CD1c-positive myeloid dendritic cell (primary cell): ENCODE measurements around the gene GIMAP6.
"Not testable (repeated sequence)": the region's sequence is repeated elsewhere in the genome, so short reads cannot be mapped to it uniquely, and the experiment has no call there.

Source experiments
- DNase-seq: peaks from one replicate; pipeline ENCODE4 v3.0.0-alpha.2; 2016; ENCODE audit errors: extremely low spot score

Gene GIMAP6

DNA sequence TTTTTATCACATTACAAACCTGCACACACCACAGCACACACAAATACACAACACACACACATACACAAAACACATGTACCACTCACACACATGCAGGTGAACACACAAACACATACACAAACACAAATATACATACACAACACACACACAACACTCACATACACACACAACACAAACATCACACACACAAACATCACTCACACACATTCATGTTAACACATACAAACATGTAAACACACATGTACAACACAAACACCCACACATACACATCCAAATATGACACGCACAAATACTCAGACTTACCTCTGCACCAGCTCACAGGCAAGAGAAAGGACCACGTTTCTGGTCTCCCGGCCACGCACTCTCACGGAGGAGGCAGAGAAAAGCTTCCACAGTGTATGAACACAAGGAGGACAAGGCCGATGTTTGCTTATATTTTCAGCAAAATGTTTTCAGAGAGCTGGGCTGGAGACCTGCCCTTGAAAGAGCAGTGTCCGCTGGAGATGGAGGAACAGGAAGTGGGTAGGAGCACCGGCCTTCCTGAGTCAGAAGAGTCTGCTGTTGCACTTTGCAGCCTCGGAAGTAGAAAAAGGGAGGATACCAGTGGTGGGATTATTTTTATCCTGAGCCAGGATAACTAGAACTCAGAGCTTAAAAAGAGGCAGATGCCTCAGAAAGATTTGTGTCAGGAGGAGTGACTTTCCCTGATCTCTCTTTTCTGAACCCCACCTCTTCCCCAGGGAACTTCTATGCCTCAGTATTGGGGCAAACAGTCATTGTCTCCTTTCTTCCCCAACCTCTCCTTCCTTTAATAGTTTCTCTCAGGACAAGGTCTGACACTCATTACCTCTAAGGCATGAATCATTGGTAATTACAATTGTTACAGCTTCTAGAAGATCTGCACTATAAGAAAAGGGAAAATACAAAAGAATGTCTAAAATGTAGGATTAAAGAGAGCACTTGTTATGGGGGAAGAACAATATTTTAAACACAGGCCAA lies at the start of gene GIMAP6:
TSS of gene GIMAP6 (minus strand) at position 520 of the 999 bp plus-strand sequence. CDS start 2,243 bp downstream, outside the sequence.
- peak; percentile 59 for DNase-seq

DNA sequence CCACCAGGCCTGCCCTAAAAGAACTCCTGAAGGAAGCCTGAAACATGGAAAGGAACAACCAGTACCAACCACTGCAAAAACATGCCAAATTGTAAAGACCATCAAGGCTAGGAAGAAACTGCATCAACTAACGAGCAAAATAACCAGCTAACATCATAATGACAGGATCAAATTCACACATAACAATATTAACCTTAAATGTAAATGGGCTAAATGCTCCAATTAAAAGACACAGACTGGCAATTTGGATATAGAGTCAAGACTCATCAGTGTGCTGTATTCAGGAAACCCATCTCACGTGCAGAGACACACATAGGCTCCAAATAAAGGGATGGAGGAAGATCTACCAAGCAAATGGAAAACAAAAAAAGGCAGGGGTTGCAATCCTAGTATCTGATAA lies 48.2 kb upstream of the GIMAP6 start:
- not testable (repeated sequence) for DNase-seq

DNA sequence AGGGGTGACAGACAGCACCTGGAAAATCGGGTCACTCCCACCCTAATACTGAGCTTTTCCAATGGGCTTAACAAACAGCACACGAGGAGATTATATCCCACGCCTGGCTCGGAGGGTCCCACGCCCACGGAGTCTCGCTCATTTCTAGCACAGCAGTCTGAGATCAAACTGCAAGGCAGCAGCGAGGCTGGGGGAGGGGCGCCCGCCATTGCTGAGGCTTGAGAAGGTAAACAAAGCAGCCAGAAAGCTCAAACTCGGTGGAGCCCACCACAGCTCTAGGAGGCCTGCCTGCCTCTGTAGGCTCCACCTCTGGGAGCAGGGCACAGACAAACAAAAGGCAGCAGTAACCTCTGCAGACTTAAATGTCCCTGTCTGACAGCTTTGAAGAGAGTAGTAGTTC lies 46.4 kb upstream of the GIMAP6 start:
- DNase-seq: not testable (repeated sequence)

DNA sequence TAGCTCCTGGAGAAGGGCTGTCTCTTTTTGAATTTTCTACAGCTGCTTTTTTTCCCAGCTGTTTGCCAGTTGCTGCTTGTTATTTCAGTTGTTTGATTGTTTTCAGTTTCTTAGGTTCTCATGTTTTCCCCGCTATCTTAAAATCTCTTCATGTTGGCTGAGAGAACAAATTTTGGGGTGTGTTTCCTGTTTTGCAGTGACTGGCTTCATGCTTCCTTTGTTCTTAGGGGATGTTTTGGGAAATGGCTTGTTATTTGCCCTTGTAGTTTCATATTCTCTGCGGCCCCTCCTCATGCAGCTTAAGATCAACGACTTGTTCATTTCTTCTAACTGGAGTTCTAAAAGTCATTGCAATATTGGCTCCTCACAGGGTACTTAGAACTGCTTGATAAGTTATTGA lies 44.7 kb upstream of the GIMAP6 start:
- DNase-seq: not testable (repeated sequence)

DNA sequence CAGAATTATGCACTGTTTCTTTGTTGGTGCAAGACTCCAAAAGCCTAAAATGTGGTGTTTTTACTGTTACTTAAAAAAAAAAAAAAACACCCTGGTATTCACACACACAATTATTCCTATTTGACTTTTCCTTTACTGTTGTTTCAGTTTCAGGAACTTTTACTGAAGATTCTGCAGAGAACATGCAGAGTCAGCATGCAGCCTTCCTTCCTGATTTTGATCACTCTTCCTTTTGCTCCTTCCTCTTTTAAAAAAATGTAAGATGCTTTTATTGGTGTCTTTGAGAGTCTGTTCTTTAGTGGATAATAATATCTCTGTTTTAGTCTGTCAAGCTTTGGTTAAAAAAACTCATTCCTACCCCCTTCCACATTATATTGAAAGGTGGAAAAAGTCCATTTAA lies 44.1 kb upstream of the GIMAP6 start:
- DNase-seq: peak; percentile 59

DNA sequence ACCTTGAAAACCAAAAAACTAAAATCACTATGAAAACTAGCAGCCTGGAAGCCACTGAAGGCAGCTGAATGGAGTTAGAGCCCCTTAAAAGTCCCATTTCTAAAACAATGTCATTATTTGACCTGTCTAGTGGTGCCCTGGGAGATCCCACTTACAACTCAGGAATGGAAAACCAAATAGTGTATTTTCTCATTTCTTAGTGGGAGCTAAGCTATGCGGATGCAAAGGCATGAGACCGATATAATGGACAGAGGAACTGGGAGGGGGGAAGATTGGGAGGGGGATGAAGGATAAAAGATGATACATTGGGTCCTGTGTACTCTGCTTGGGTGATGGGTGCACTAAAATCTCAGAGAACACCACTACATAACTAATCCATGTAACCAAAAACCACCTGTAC lies 43.5 kb upstream of the GIMAP6 start:
- DNase-seq: no peak

DNA sequence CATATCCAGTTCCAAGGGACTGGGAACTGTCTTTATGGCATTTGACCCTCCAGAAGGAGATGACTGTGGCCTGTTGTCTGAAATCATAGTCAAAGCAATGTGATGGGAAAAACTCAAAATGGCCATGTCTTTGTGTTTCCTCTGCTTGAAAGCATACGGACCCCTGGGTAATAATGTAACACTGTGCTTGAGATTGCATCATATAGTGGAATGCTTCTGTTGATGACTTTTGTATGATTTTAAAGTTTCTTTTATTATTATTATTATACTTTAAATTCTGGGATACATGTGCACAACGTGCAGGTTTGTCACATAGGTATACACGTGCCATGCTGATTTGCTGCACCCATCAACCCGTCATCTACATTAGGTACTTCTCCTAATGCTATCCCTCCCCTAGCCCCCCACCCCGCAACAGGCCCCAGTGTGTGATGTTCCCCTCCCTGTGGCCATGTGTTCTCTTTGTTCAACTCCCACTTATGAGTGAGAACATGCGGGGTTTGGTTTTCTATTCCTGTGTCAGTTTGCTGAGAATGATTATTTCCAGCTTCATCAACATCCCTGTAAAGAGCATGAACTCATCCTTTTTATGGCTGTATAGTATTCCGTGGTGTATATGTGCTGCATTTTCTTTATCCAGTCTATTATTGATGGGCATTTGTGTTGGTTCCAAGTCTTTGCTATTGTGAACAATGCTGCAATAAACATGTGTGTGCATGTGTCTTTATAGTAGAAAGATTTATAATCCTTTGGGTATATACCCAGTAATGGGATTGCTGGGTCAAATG lies 39.8 kb upstream of the GIMAP6 start:
- not testable (repeated sequence) for DNase-seq

DNA sequence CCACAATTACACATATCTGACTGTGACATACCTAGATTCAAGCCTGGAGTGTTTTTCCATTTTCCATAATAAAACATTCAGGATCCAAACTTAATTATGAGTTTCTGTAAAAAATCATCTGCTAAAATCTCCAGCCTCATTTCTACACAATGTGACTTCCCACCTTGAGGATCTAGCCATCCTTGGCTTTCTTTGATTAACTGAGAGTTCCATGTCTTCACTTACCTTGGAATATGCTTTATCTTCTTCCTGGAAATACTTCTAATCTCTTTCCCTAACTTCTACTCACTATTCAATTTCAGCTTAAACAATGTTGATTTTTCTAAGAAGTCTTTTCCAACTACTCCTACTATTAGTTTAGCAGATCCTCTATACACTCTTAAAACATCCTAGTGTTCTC lies 36.8 kb upstream of the GIMAP6 start:
- DNase-seq: no peak

DNA sequence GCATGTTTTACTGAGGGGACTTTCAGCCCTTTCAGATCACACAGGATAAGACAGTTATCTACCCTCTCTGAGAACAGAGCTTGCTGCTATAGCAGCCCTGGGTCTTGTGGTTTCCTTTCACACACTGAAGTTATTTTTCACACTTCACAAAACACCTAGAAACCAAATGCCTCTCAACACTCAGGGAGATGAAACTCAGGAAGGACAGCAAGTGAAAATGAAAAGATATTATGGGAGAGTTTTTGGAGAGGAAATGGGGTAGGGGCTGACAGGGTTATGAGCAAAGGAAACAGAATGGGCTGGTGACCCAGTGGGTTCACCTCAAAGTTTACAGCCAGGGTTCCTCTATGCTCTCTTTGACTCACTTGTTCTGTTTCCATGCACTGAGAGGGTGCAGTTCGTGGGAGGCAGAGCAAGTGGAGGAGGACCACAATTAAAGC lies 36.3 kb upstream of the GIMAP6 start:
- peak; percentile 37 for DNase-seq

DNA sequence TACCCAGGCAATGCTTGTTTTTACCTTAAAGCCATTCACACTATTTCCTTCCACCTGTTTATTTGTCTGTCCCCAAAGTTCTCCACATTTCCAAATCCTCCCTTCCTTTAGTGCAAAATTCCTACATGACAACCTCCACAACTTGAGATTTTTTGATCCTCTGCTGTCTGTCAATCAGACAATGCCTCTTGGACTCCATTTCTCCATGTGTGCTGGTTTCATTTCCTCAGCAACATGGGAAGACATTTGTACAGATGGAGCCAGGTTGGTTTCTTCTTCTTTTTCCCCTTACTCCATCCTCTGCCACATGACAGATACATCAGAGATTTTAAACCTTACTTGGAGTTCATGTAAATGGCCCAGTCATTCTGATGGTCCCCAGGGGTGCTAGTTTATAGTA lies 34.2 kb upstream of the GIMAP6 start:
- DNase-seq: peak; percentile 29

DNA sequence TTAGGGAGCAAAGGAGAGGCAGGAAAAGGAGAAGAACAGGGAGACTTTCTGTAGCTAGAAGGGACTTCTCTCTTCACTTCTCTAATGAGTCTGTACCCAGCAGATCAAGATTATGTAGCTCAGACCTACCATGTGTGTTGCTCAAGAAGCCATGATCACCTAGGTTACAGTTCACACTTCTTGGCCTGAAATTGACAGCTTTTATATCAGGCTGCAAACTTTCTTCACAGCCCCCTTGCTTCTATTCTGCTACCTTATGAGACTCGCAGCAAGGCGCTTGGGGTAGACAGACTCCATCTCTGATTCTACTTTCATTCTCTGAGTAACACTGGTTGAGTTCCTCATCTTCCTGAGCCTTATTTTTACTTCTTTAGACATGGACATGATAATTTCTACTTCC lies 33.7 kb upstream of the GIMAP6 start:
- peak; percentile 48 for DNase-seq

DNA sequence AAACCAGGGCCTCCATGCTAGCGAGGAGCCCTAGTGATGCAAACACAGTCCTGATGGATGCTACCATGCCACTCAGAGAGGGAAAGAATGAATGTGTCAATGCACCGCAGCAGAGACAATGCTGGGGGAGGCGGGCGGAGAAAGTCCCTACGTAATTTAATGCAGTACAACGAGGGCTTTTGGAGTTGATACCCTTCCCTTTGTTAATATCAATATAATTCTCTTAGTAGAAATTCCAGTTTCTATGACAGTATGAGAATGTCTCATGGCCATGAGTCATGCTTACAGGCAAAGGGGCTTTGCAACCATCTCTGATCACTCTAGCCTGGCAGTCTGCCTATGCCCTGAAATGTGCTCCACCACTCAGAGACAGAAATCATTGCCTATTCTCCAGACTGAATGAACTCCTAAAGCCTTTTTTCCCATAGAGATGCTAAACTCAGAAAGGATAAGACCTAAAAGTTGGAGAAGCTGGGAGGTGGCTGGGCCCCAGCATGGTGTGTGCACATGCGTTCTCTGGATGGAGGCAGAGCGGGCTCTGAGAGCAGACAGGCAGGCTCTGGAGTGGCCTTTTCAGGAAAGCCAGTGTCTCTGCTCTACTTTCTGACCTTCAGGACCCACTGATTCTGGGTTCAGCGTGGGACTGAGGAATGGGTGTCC lies 33.0 kb upstream of the GIMAP6 start:
- DNase-seq: no peak

DNA sequence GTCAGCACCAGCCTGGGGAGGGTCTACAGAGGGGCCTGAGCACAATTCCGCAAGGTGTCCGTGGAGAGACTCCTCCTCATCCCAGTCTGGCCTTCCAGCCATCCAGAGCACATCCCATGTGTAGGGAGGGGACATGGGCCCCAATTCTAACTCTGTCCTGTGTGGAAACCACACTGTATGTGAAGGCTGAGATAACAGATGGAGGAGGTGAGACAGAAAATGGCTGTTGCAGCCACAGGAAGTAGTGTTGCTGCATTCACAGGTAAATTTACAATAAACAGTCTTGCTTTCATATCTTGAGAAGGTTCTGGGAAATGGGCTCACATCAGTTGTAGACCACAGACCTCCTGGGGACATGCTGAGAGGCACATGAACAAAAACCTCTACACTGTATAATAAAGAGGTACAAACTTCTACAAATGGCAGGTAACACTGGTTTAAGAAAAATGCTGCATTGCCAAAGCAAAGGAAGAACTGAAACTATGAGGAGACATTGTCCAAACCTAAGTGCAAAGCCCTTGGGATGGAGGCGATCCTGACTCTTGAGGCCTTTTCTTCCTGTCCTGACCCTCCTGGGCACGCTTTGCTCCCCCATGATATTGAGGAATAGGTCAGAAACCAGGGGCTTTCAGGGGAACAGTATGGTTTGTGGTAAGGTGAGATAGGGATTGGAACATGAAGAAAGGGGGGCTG lies 31.8 kb upstream of the GIMAP6 start:
- DNase-seq: no peak

DNA sequence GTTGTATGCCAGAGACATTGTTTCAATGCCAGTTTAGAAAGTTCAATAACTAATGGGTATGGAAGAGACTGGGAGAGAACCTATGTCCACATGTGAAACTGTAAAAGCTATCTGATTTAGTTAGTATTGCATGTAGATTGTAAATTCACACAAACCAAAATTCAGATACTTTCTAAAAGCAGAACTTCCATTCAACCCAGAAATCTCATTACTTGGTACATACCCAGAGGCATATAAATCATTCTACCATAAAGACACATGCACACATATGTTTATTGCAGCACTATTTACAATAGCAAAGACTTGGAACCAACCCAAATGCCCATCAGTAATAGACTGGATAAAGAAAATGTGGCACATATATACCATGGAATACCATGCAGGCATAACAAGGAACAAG lies 30.6 kb upstream of the GIMAP6 start:
- not testable (repeated sequence) for DNase-seq

DNA sequence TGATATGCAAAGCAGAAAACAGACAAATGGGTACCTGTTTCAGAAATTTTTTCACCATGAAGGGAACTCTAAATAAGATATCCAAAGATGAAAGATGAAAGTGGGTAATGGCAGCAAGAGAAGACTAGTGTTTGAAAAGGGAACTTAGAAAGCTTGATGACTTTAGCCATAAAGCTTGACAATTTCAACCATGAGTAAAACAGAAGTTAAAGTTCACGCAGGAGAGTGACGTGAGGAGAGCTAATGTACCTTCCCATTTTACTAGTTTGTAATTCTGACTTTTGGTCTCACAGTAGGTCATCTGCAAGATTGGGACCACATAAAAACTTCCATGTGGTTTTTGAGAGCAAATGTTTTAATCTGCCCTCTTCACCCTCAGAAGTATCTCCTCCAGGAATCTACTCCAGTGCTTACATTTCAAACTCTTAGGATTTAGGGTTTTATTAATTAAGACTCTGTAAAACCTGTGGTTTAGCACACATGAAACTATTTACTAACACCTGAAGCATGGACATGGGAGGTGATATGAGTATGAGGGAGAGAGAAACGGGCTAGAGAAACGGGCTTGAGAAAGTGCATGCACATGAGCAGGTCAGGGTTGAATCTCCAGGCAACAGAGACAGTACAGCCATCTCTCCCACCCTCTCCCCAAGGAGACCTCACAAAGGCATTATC lies 28.9 kb upstream of the GIMAP6 start:
- peak; percentile 9 for DNase-seq

DNA sequence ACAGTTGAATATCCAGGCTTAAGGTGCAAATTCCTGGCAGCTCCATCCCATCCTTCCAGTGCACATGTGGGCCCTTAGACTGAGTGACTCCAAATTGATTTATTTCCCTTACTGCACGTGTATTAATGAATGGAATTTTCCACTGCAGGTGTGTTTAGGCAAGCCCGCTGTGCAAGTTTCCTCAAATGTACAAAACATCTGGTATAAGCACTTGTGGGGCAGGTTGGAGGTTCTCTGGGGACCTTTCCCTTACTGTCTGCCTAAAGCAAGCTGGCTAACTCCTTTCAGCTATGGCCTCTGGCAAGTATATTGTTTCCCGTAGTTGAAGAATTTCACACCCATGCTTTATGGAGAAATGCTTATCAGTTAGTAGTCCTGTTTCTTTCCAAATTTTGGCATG lies 25.3 kb upstream of the GIMAP6 start:
- DNase-seq: no peak

DNA sequence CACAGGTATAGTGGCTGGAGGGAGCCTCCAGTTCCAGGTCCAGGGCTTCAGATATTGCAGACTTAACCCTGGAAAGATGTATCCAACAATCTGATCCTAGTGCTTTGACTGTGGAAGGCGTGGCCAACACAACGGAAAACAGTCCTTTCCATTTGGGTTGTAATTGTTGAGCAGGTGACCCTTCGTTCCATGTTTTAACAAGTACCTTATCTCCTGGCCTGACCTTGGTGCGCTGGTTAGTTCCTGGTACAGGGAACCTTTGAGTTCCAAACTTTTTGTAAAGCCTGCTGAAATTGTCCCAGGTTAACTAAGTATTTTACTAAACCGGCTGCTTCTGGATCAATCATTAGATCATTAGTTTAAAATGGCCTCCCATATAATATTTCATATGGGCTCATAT lies 23.9 kb upstream of the GIMAP6 start:
- DNase-seq: no peak

DNA sequence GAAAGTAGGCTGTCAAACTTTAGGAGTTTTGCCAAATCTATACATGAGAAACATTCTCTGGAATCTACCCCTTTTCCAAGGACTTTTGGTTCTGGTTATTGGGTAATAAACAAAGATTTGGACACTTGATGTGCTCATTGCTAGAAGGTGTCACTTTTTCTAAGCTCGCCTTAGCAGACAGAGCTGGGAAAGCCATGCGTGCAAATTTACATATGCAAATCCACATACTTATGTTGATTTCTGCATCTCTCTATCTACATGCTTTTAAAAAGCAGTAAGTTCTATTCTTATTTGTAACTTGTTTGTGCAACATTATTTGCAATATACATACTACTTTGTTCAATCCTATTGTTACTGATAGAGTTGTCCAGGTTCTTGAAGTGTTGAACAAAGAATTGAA lies 22.5 kb upstream of the GIMAP6 start:
- no peak for DNase-seq

DNA sequence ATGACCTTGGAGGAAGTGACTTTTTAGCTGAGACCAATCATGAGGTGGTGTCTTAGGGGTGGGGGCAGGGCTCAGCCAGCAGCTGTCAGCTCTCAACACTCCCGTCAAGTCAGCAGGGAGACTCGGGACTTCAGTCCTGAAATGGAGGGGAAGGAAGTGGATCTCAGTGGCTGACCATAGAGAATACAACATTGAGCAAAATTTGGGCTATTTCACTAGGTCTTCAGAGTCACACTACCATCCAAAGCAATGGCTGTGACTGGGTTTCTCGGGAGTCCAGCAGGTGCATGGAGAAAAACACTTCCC lies 16.8 kb upstream of the GIMAP6 start:
- no peak for DNase-seq

DNA sequence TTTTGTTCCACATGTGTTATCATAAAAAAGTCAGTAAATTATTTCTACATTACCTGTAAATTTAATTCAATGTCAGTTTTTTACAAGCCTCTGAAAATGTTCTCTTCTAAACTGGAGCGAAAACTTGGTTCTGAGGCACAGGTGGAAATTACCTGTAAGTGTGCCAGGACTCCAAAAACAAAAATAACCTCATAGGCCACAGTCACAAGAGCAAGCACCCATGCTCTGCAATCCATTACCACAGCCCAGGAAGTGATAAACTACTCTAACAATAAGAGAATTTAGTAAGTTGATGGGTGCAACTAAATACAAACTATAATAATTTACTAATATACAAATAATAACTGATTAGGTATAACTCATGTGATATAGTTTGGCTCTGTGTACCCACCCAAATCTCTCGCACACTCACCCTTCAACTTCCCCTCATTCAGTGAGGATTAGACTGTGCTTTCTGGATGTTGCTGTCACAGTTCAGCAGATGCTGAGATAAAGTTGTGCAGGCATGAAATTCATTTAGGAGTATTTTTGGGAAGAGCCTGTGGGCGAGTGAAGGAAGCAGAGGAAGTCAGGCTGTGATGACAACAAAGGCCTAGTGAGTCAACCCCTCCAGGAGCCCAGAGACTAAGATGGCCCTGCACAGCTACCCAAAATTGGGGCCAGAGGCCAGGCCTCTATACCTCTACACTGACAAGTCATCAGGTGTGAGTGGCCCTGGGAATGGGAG lies 16.3 kb upstream of the GIMAP6 start:
- DNase-seq: no peak
